H1 (cell line): Measurements from ENCODE around the gene CHD9. TPM values are rescaled to one million over a fixed set of nuclear protein-coding genes. Genes with fewer than 3 reads are reported as not detected.

Experiments
- CTCF ChIA-PET: fragments of 300-600 bp; sonication (Branson Sonifier 250); formaldehyde crosslinking; loops from one replicate; lab custom pipeline; 2021; ENCODE audit not compliant: partially characterized antibody; lab: Charles Lee
- POLR2A ChIA-PET: fragments of 300-600 bp; sonication (Branson Sonifier 250); formaldehyde crosslinking; loops from one replicate; lab custom pipeline; 2021; ENCODE audit warnings: inconsistent platforms; ENCODE audit not compliant: partially characterized antibody; lab: Charles Lee
- DNase-seq, 2 experiments: peaks; one replicate each; pipeline versions ENCODE4 v3.0.0 to v3.0.0-alpha.2; 2010 to 2022; ENCODE audit warnings: low spot score in 2 of 2, low read depth in 1 of 2, mixed read lengths in 1 of 2
- FAIRE-seq: peaks from 2 replicates; lab custom pipeline; 2011; peaks lifted over from hg19 to GRCh38; lab: Jason Lieb, UNC
- H2AFZ ChIP-seq: 2 replicates; pipeline ENCODE4 v1.8.1; 2012; ENCODE audit warnings: low read length, inconsistent platforms
- H2AK5ac ChIP-seq: 2 replicates; pipeline ENCODE4 v1.6.1; 2013; ENCODE audit warnings: low read depth, low read length
- H2BK120ac ChIP-seq: replicated peaks from 2 replicates; pipeline ENCODE3; 2013; ENCODE audit warnings: low read depth, low read length, inconsistent platforms
- H2BK12ac ChIP-seq: 2 replicates; pipeline ENCODE4 v1.6.1; 2013; ENCODE audit warnings: low read depth, low read length
- H2BK15ac ChIP-seq: 2 replicates; pipeline ENCODE4 v1.6.1; 2013; ENCODE audit warnings: low read length
- H2BK20ac ChIP-seq: 2 replicates; pipeline ENCODE4 v1.6.1; 2013; ENCODE audit warnings: low read length
- H2BK5ac ChIP-seq: 2 replicates; pipeline ENCODE4 v1.6.1; 2013; ENCODE audit warnings: low read depth, low read length
- H3K14ac ChIP-seq: 2 replicates; pipeline ENCODE4 v1.6.1; 2013; ENCODE audit warnings: inconsistent platforms; ENCODE audit not compliant: insufficient read length
- H3K18ac ChIP-seq: 2 replicates; pipeline ENCODE4 v1.6.1; 2013; ENCODE audit warnings: low read length; ENCODE audit errors: extremely low read depth
- H3K23ac ChIP-seq: 2 replicates; pipeline ENCODE4 v1.6.1; 2013; ENCODE audit warnings: inconsistent platforms; ENCODE audit not compliant: insufficient read length
- H3K23me2 ChIP-seq: 2 replicates; pipeline ENCODE4 v1.6.1; 2013; ENCODE audit warnings: low read depth, low read length
- H3K27ac ChIP-seq: 2 replicates; pipeline ENCODE4 v1.6.1; 2011; ENCODE audit warnings: low read depth, low read length, inconsistent platforms
- H3K27me3 ChIP-seq, 4 experiments: replicated peaks in 1 of 4; 1 replicate in 1 of 4; 2 replicates in 3 of 4; pipeline versions ENCODE4 v1.6.1 to v1.8.1; 2011 to 2013; ENCODE audit warnings: low read length in 3 of 4, mild to moderate bottlenecking in 3 of 4, inconsistent platforms in 2 of 4, mixed read lengths in 2 of 4, moderate library complexity in 1 of 4; ENCODE audit not compliant: control insufficient read depth in 3 of 4, insufficient read depth in 3 of 4; ENCODE audit errors: extremely low read depth in 1 of 4
- H3K36me3 ChIP-seq, 4 experiments: 2 replicates each; pipeline versions ENCODE4 v1.6.1 to v1.8.1; 2011 to 2013; ENCODE audit warnings: mild to moderate bottlenecking in 4 of 4, low read length in 3 of 4, moderate library complexity in 2 of 4, control low read depth in 1 of 4, inconsistent platforms in 1 of 4; ENCODE audit not compliant: insufficient read depth in 4 of 4, control insufficient read depth in 2 of 4
- H3K4ac ChIP-seq: replicated peaks from 2 replicates; pipeline ENCODE3; 2013; ENCODE audit warnings: low read length, low read depth, mixed read lengths, inconsistent platforms; ENCODE audit not compliant: insufficient read length
- H3K4me1 ChIP-seq, 4 experiments: replicated peaks in 1 of 4; 1 replicate in 1 of 4; 2 replicates in 3 of 4; pipeline versions ENCODE4 v1.6.1 to v1.8.1; 2011 to 2013; ENCODE audit warnings: low read length in 3 of 4, inconsistent platforms in 2 of 4, mixed read lengths in 1 of 4; ENCODE audit not compliant: insufficient read depth in 4 of 4, control insufficient read depth in 3 of 4
- H3K4me2 ChIP-seq, 2 experiments: 2 replicates each; pipeline versions ENCODE4 v1.6.1 to v1.8.1; 2011 to 2013; ENCODE audit warnings: low read depth in 2 of 2, low read length in 2 of 2, control low read depth in 1 of 2, inconsistent platforms in 1 of 2, mild to moderate bottlenecking in 1 of 2; ENCODE audit not compliant: insufficient read depth in 1 of 2
- H3K4me3 ChIP-seq, 4 experiments: fragments of 200-600, 300-600 bp in 1 of 4; sonication (generic), shearing (Covaris generic), sonication (Bioruptor Twin) in 1 of 4; 2 replicates each; pipeline versions ENCODE4 v1.5.1 to v1.8.1; 2011 to 2016; ENCODE audit warnings: low read length in 4 of 4, low read depth in 3 of 4, control low read depth in 2 of 4, inconsistent platforms in 2 of 4, mild to moderate bottlenecking in 2 of 4, mixed read lengths in 1 of 4, moderate library complexity in 1 of 4; ENCODE audit not compliant: insufficient read depth in 2 of 4; ENCODE audit errors: extremely low read depth in 1 of 4
- H3K56ac ChIP-seq: replicated peaks from 2 replicates; pipeline ENCODE3; 2013; ENCODE audit warnings: low read depth, mild to moderate bottlenecking, mixed read lengths, low read length, inconsistent platforms; ENCODE audit not compliant: insufficient read length
- H3K79me1 ChIP-seq: 2 replicates; pipeline ENCODE4 v1.6.1; 2013; ENCODE audit warnings: low read depth, low read length, control low read depth
- H3K79me2 ChIP-seq, 2 experiments: 2 replicates each; pipeline versions ENCODE4 v1.6.1 to v1.8.1; 2012 to 2013; ENCODE audit warnings: low read length in 2 of 2, mild to moderate bottlenecking in 2 of 2, inconsistent platforms in 1 of 2; ENCODE audit not compliant: insufficient read depth in 2 of 2, control insufficient read depth in 1 of 2
- H3K9ac ChIP-seq, 4 experiments: replicated peaks in 1 of 4; 1 replicate in 1 of 4; 2 replicates in 3 of 4; pipeline versions ENCODE4 v1.6.1 to v1.8.1; 2011 to 2013; ENCODE audit warnings: low read depth in 3 of 4, low read length in 3 of 4, control low read depth in 2 of 4, mild to moderate bottlenecking in 2 of 4, moderate library complexity in 2 of 4, inconsistent platforms in 1 of 4; ENCODE audit errors: extremely low read depth in 1 of 4
- H3K9me3 ChIP-seq, 2 experiments: 2 replicates each; pipeline versions ENCODE4 v1.6.1 to v1.8.1; 2012 to 2013; ENCODE audit warnings: mild to moderate bottlenecking in 2 of 2, moderate library complexity in 2 of 2, control low read depth in 1 of 2, inconsistent platforms in 1 of 2, low read depth in 1 of 2, low read length in 1 of 2, mixed read lengths in 1 of 2; ENCODE audit not compliant: insufficient read depth in 2 of 2
- H4K20me1 ChIP-seq, 2 experiments: replicated peaks in 1 of 2; 2 replicates each; pipeline versions ENCODE3 to v1.8.1; 2011 to 2013; ENCODE audit warnings: inconsistent platforms in 2 of 2, low read length in 2 of 2, mild to moderate bottlenecking in 1 of 2; ENCODE audit not compliant: insufficient read depth in 2 of 2, control insufficient read depth in 1 of 2
- H4K5ac ChIP-seq: 2 replicates; pipeline ENCODE4 v1.6.1; 2013; ENCODE audit warnings: low read length, low read depth, mixed read lengths, inconsistent platforms; ENCODE audit not compliant: insufficient read length
- H4K8ac ChIP-seq: 2 replicates; pipeline ENCODE4 v1.8.0; 2013; ENCODE audit warnings: mild to moderate bottlenecking, moderate library complexity, low read length, inconsistent platforms; ENCODE audit not compliant: insufficient read depth; ENCODE audit errors: extremely low read depth
- H4K91ac ChIP-seq: replicated peaks from 2 replicates; pipeline ENCODE3; 2013; ENCODE audit warnings: low read length, mixed read lengths, inconsistent platforms; ENCODE audit not compliant: insufficient read length
- ASH2L ChIP-seq: fragments of 200-600, 300-600 bp; sonication (generic); IDR thresholded peaks from one replicate; pipeline ENCODE4 v1.7.1; 2017; ENCODE audit warnings: low read length
- CBX5 ChIP-seq: fragments of 300-800, 300-1000 bp; sonication (generic); IDR thresholded peaks from 2 replicates; pipeline ENCODE4 v1.7.1; 2016; ENCODE audit warnings: antibody characterized with exemption, low read length, low read depth
- CREB1 ChIP-seq: IDR thresholded peaks from 2 replicates; pipeline ENCODE4 v1.6.1; 2012; ENCODE audit warnings: inconsistent platforms
- CTCF ChIP-seq, 3 experiments: IDR thresholded peaks; 1 replicate in 2 of 3; 2 replicates in 1 of 3; pipeline versions ENCODE4 v1.5.1 to v1.6.1; 2011; ENCODE audit warnings: low read length in 3 of 3, mild to moderate bottlenecking in 3 of 3, inconsistent platforms in 2 of 3, low read depth in 1 of 3, moderate library complexity in 1 of 3; ENCODE audit not compliant: insufficient read depth in 1 of 3; ENCODE audit errors: control extremely low read depth in 1 of 3
- E2F6 ChIP-seq: IDR thresholded peaks from 2 replicates; pipeline ENCODE4 v1.6.1; 2012; ENCODE audit warnings: inconsistent platforms
- JUN ChIP-seq: IDR thresholded peaks from 2 replicates; pipeline ENCODE4 v1.6.1; 2011; ENCODE audit warnings: low read depth, mild to moderate bottlenecking, improper control_type of control experiment, low read length
- POLR2A ChIP-seq, 2 experiments: IDR thresholded peaks; 1 replicate in 1 of 2; 2 replicates in 1 of 2; pipeline ENCODE4 v1.6.1; 2011; ENCODE audit warnings: low read depth in 2 of 2, low read length in 2 of 2, mild to moderate bottlenecking in 2 of 2; ENCODE audit errors: control extremely low read depth in 1 of 2
- POLR2AphosphoS5 ChIP-seq: IDR thresholded peaks from 2 replicates; pipeline ENCODE4 v1.6.1; 2011; ENCODE audit warnings: low read depth, low read length
- RAD21 ChIP-seq, 2 experiments: IDR thresholded peaks in 1 of 2; conservative IDR thresholded peaks in 1 of 2; 2 replicates each; pipeline ENCODE4 v1.6.1; 2011; ENCODE audit warnings: low read depth in 2 of 2, low read length in 2 of 2, improper control_type of control experiment in 1 of 2, inconsistent platforms in 1 of 2, mild to moderate bottlenecking in 1 of 2, moderate library complexity in 1 of 2
- RFX5 ChIP-seq: IDR thresholded peaks from 2 replicates; pipeline ENCODE4 v1.6.1; 2011; ENCODE audit warnings: low read depth, low read length, improper control_type of control experiment, borderline replicate concordance
- TAF1 ChIP-seq: IDR thresholded peaks from 2 replicates; pipeline ENCODE4 v1.6.1; 2011; ENCODE audit warnings: mild to moderate bottlenecking, low read depth, low read length
- WGBS, 2 experiments: shearing (Covaris generic) in 1 of 2; methylation state at CpG; one replicate each; pipeline versions ENCODE4 v1.1.6 to v1.1.7; 2013 to 2015; ENCODE audit warnings: low lambda C conversion rate in 2 of 2, mixed read lengths in 2 of 2, inconsistent platforms in 1 of 2, low coverage in 1 of 2, missing lambda C conversion rate in 1 of 2; ENCODE audit not compliant: insufficient replicate concordance in 2 of 2, insufficient coverage in 1 of 2, insufficient read length in 1 of 2; ENCODE audit errors: extremely low coverage in 1 of 2, missing lambda C conversion rate in 1 of 2; 5-methylcytosine and 5-hydroxymethylcytosine counted together
- polyA plus RNA-seq, 7 experiments: library from polyadenylated mRNA; depleted of rRNA in 3 of 7; stranded (reverse) in 5 of 7; unstranded in 2 of 7; fragments of >200 nt in 5 of 7; fragments of 200-250 nt in 2 of 7; gene quantifications; 1 replicate in 5 of 7; 2 replicates in 1 of 7; 4 replicates in 1 of 7; pipeline versions ENCODE4 v1.2.1 to v1.2.3, GENCODE V29; 2011 to 2013; ENCODE audit warnings: missing spikeins in 2 of 7, mixed read lengths in 2 of 7
- total RNA-seq: library from RNA; stranded (reverse); fragmentation: NEBNext Ultra II Directional; extraction: Animal tissue kit (Norgen Biotek cat#: 25700); gene quantifications from 2 replicates; pipeline ENCODE4 v1.2.1, GENCODE V29; 2021

Gene CHD9
- total and polyA plus RNA-seq, 2 of the 8 experiments (the other 6 are each of a cell fraction or from before 2014, with no cell fraction given), result 9.9 to 32.4 TPM

- no peak overlapping the region for H2AFZ ChIP-seq
- no peak overlapping the region for H3K14ac ChIP-seq
- H4K8ac ChIP-seq, result no peak overlapping the region
- H3K23ac ChIP-seq, result no peak overlapping the region
- no peaks in the 10 kb centered on the region for H3K79me1 ChIP-seq
- no peak overlapping the region for H4K5ac ChIP-seq
- 96% methylated on average over 1 of the region's 1 CpG; no CpG with 5 or more reads in 1 of the 2 experiments for WGBS, 2 experiments
- H3K9ac ChIP-seq, result no peak overlapping the region
- FAIRE-seq (no peak), DNase-seq (no peak)
- no peak overlapping the region for H4K91ac ChIP-seq
- no peak overlapping the region for H2AK5ac ChIP-seq
- no peak overlapping the region for H3K27ac ChIP-seq
- H2BK15ac ChIP-seq, result no peak overlapping the region
- H3K4me2 ChIP-seq, result no peak overlapping the region
- H3K23me2 ChIP-seq, result peaks cover 1% of the 10 kb centered on the region; the same call in 1 of the 2 replicates
- H3K79me2 ChIP-seq, result no peaks in the 10 kb centered on the region
- H3K4ac ChIP-seq, result no peak overlapping the region
- H3K56ac ChIP-seq, result no peak overlapping the region
- H4K20me1 ChIP-seq, result no peaks in the 10 kb centered on the region
- ChIA-PET CTCF (no interaction called here), POLR2A (no interaction called here)
- no peaks in the 10 kb centered on the region for H3K4me1 ChIP-seq
- no peaks in the 10 kb centered on the region for H3K27me3 ChIP-seq
- H3K9me3 ChIP-seq, result no peaks in the 10 kb centered on the region
- H2BK5ac ChIP-seq, result no peak overlapping the region
- no peak overlapping the region for H3K4me3 ChIP-seq
- H2BK120ac ChIP-seq, result no peak overlapping the region
- TF ChIP-seq POLR2A (IDR thresholded peaks at IDR 0.05; ENCODE audit: control extremely low read depth in 1 of 2, low read depth in 2 of 2, low read length in 2 of 2) (no peak), POLR2AphosphoS5 (no peak), TAF1 (no peak), RFX5 (no peak), ASH2L (no peak), CTCF (IDR thresholded peaks at IDR 0.05; ENCODE audit: control extremely low read depth in 1 of 3, insufficient read depth in 1 of 3, low read depth in 1 of 3, low read length in 3 of 3) (peak; percentile 9 to 31 (median 25); a peak in 2 of 4 replicates), RAD21 (IDR thresholded peaks at IDR 0.05 in 1 of 2, conservative IDR thresholded peaks at IDR 0.05 in 1 of 2; ENCODE audit: low read depth in 2 of 2, low read length in 2 of 2) (peak in 1 of 2 experiments; percentile 32; a peak in 1 of 4 replicates), CREB1 (no peak), E2F6 (no peak), CBX5 (no peak), JUN (no peak)
- H2BK12ac ChIP-seq, result no peak overlapping the region
- no peaks in the 10 kb centered on the region for H3K36me3 ChIP-seq
- H2BK20ac ChIP-seq, result no peak overlapping the region
- H3K18ac ChIP-seq, result no peak overlapping the region
Measured at GRCh38 chr16:53007095-53007494, 47.7 kb upstream of the CHD9 start.
